Measurements from ENCODE around the gene YAP1.

YAP1 gene

DNA sequence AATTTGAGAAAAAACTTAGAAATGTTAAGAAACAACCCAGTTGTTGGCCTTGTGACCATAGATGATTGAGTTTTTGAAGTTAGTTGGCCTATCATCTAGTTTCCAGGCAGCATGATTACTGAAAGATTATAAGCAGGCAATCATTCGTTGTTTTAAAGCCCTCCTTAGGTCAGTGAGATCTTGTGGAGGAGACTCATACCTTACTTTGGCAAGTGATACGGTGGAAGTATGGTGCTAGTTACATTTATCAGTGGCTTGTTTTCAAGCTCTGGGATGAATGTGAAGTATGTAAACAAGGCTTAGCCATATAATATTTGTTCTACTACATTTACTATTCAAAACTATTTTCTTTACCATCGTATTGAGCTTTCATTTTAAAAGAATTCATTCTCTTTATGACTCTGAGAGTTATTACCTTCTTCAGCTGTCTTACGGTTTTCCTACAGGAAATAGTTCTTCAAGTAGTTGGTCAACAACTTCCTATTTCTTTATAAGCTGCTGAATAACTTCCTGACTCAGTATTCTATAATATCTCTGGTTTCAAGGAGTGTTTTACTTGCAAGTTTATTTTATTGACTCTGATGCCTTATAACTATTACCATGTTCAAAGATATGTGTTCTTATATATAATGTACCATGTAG lies 7.3 kb downstream of the YAP1 start:
- no peak for DNase-seq

DNA sequence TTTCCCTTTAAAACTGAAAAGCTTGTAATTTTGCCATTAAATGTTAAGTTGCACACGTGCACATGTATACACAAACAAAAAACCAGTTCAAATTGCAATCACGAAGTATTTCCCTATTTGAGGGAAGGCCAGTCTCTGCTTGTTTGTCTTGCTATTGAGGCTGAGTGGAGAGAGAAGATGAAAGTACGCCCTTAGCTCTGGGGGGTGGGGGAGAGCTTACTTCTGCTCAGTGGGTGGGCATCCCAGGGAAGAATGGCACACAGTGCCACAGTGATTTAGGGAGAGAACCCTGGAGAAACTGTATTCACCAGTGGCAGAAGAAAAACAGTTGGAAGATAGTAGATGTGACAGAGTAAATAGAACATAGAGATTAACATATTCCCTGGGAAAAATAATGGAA lies 8.7 kb downstream of the YAP1 start:
- no peak for DNase-seq

DNA sequence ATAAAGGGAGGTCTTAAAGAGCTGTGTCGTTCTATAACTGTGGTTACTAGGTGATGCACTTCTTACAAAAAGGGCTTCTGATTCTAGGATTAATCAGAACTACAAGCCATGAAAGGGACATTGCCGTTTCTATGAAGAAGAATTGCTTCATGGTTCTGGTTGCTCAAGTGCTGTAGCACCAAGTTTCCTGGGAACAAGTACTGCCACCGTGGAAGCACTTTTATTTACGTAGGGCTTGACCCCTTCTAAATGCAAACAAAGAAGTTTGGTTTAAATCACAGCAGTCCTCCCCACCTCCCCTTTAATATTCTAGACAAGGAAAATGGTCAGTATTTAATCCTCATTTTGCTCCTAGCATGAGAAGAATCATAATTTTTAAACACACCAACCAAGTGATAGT lies 9.8 kb downstream of the YAP1 start:
- DNase-seq, result no peak

DNA sequence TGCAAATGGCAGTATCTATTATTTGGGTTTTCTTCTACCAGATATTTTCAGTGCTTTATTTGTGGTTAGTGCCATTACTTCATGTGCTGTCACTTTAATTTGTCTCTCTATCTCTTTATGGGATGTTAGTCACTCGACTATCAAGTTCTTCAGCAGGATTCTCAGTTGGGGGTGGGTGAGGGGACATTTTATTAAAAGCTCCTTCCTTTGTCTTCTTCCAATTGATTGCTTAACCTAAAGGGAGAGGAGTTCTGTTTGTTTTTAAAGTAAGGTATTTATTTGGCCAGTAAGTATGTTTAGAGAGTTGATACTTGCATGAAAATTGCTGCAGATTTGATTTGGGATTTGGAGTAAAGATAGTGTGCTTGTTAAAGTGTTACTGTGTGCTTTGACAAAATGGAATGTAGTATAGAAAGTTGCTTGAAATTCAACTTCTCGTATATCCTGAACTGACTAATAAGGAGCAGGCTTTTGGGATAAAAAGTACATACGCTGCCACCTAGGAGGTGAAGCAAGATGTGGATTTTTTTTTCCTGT lies 10.3 kb downstream of the YAP1 start:
- DNase-seq, result no peak

DNA sequence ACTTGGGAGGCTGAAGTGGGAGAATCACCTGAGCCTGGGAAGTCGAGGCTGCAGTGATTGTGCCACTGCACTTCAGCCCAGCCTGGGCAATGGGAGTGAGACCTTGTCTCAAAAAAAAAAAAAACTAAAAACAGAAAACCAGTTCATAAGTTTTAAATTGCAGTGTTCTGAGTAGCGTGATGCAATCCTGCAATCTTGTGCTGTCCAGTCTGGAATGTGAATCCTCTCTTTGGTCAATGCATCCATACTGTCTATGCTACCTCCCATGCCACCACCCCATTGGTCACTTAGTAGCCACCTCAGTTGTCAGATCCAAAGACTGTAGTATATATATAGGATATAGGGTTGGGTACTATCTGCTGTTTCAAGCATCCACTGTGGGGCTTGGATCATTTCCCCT lies 11.1 kb downstream of the YAP1 start:
- DNase-seq, result no peak

DNA sequence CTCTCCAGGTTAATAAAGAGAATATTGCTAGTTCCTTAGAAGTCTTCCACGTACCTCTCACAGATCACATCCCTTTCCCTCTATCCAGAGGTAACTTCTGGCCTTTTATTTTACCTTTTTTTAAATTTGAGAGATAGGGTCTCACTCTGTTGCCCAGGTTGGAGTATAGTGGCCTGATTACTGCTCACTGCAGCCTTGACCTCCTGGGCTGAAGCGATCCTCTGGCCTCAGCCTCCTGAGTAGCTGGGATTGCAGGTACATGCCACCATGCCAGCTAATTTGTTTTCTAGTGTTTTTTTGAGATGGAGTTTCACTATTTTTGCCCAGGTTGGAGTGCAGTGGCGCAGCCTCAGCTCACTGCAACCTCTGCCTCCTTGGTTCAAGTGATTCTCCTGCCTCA lies 24.4 kb downstream of the YAP1 start:
- DNase-seq, result no peak

DNA sequence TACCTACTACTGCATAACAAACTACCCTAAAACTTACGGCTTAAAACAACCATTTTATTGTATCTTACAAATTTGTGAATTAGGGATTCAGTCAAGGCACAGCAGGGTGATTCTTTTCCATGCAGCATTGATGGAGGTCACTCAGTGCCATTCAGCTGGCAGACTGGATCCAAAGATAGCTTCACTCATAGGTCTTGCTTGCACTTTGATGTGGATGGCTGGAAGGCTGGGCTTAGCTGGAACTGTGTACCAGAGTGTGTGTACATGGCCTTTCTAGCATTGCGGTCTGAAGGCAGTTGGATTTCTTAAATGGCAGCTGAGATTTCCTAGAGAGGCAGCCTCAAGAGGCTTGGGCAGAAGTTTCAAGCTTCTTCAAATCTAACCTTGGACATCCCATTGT lies 25.0 kb downstream of the YAP1 start:
- DNase-seq, result no peak

DNA sequence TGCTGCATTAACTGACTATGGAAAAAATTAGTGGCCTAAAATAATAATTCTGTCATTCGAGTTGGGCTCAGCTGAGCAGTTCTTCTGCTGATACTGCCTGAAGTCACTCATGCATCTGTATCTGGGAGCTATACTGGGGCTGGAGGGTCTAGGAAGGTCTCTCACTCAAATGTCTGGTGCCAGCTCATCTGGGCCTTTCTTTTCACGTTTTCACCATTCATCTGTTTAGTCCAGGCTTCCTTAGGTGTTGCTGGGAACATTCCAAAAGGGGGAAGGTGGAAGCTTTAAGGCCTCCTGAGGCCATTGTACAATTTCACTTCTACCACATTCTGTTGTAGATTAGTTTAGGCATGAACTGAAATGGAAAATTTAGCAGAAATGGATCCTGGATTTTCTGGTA lies 28.0 kb downstream of the YAP1 start:
- DNase-seq, result no peak

DNA sequence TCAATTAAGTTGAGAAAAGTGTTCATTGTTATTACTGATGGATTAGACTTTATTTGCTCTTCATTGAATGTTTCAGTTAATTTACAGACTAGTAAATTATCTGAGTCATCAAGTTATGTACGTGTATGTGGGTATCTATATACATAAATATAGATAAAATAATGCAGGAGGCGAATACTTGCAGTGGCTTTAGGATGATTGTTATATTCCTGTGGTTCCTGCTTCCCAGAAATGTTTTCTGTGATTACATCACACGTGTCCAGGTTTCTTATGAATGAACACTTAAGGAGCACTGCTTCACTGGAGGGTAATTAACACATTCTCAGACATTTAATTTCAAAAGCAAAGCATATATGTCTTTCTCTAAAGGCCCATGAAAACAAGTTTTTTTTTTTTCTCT lies 28.4 kb downstream of the YAP1 start:
- no peak for DNase-seq

DNA sequence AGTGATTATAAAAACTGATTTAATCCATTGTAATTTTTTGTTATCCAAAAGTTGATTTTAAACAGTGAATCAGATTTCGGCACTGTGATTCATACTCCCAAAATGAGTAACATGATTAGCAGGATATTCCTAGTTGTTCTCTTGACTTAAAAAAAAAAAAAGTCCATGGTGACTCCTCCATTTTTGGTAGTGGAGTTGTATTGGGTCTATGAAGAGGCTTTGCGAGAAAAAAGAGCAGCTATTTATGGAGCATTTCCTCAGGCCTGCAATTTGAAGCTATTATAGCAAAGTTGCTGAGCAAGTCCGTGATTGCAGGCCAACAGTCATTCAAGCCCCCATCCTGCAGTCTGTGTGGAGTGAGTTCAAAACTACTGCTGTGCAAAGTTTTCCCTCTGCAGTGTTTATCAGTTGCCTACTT lies 28.8 kb downstream of the YAP1 start:
- no peak for DNase-seq

DNA sequence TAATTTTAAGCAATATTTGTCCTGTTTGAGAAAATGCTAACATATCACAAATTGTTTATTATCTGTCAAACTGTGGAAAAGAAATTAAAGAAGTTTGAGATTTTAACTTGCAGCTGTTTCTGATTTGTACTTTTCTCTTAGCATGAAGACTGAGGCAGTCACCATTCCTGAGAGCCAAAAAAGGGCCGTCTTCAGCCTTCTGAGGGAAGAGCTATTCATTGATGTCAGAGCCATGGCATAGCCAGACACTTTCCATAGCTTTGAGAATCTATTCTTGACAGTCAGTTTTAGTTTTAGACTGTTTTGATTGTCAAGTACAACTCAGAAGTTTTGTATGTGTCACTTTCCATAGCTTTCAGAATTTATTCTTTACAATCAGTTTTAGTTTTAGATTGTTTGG lies 32.1 kb downstream of the YAP1 start:
- DNase-seq, result no peak

DNA sequence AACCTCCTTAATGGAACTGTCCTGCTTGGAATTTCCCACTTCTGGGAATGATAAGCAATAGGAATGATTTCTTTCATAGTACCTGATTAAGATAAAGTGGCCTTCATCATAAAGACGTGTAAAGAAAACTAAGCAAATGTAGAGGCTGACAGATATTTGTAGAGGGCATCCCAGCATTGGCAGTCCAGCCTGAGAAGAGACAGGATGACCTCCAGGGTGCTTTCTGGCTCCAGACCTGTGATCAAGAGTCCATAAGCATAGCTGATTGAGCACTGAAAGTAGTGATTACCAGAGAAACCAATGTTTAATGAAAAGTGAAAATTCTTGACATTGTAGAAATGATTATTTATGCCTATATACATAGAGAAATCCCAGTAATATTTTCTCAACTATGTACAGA lies 33.6 kb downstream of the YAP1 start:
- no peak for DNase-seq

DNA sequence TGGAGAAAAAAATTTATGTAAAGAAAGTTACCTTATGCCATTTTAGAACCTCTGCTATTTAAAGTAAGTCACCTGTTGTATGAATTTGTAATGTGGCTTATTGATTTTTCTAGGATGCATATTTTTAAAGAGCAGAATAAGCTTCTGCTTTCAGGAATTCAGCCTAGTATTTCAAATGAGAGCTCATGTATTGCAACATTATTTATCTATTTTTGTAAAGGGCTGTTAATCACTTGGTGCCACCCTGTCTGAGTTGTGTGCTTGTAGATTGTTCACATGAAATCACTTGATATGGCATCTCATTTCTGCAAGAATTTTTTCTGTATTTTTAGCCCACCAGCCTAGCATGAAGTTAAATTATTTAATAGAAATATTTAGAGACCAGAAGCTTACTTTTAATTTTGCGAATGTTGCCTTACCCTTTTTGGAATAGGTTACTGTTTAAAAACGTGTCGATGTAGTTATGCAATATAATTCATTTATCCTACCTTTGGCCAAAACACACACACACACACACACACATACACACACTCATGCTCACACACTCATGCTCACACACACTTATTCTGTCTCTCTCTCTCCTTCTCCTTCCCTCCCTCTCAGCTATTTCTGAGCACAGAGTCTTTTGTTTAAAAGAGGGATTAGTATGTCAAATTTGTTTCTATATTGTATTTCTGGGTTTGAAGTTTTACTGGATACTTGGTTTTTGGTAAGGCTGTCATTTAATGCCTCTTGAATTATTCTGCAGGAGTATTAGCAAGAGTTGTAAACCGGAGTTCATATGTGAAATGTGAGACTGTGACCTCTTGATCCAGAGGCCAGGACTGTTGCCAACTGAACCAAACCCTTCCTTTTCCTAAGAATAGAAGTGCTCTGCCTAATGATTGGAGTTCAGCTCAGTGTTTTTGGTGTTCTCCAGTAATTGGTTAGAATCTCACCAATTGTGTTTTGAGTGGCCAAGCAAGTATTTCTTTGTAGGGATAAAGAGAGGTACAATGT lies 34.4 kb downstream of the YAP1 start:
- no peak for DNase-seq

DNA sequence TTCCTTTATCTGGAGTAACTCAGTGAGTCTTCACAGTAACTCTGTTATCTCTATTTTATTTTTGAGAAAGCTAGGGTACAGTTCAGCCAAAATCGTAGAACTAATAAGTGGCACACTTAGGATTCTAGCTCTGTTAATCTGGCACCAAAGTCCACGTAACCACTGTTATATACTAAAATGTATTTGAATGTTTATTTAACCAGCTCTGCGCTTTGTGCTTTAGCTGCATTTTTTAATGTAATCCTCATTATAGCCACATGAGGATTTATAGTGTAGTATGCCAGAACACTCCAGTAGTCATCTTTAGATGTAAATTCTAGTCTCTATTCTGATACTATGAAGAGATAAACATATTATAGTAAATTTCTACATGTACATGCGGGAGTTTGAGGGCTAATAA lies 36.8 kb downstream of the YAP1 start:
- DNase-seq, result no peak

DNA sequence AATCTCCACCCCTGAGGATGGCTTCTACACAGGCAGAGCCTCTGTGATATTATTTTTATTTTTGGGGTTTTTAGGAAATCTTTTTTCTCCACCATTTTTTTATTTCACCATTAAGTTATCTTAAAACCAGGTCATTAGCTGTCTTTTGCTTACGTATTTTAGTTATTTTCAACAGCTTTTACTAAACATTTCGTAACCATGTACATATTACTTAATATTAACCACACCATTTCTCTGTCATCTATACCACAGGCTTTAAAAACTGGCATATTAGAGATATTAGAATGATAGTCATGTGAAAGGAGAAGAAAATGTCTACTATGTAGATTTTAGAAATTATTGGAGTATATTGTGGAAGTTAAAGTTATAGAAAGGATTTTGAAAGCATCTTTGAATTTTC lies 37.4 kb downstream of the YAP1 start:
- no peak for DNase-seq

DNA sequence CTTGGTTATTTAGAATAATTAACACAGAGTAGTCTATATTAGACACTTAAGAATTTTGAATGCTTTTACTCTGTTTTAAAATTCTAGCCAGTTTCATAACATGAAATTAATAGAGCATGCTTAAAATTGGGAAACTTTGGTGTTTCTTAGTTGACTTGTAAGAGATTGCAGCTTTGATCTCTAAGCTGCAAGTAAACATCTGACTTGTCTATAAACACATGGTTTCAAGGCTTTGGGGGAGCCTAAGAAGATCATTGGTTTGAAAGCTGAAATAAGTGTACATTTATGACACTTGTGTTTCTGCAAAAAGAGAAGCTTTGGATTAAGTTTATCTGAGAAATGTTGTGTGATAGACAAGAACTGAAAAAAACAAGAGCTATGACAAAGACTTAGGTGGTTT lies 37.8 kb downstream of the YAP1 start:
- no peak for DNase-seq

DNA sequence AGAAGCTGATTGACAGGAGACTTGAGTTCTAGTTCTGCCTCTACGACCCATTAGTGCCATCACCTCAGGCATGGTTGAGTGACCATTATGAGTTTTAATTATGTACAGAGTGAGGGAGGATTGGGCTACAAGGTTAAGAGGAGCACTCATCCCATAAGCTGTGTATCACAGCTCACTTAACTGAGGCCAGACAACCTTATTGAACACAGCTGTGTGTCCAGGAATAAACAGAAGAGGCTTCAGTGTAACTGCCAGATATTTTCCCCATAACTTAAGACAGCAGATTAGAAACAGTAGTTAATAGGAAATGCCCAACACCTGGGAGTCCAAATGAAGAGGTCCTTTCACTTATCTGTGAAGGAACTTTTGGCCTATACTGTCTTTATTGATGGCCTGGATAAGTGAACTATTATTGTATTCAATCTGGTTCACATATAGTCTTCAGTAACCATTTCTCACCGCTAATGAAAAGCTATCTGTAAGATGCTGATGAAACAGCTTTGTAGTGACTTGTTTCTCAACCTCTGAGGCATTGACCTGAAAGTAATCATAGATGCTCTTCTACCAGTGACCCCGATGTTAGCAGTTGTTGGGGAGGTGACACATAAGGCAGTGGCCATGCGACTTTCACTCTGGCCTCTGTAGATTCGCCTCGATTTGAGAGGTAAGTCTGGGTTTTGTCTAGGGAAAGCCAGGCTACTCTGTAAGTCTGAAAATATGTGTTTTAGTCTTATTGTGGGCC lies 41.7 kb downstream of the YAP1 start:
- no peak for DNase-seq

DNA sequence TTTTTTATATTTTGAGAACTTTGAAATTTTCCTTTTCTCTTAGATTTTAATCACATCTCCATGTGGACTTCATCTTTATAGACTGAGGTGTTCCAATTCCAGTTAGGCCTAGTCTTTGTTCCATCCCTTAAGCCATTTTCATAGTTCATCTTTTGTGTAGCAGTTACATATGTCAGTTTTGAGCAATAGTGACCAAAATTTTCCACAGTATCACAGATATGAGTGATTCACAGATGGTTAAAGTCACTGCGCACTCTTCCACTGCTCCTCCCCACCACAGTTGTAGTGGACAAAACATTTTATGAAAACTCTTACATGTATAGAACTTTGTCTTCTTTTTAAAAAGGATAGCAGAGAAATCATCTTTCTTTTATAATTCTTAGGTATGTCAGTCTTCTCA lies 42.8 kb downstream of the YAP1 start:
- no peak for DNase-seq

DNA sequence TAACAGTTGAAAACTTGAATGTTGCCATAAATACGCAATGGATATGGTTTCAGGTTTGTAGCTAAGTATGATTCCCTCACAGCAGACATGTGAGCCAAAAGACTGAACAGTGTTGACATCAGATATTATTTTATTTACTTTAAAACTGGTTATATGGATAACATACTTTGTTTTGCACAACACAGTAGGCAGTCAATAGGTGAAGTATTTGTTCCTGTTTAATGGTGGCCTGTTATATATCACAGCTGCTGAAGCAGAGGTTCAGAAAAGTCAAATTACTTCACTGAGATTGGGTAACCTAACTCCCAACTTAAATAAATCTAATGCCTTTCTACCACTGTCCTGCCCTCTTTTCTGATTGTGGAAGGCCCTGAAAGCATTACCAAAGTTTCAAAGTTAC lies 44.6 kb downstream of the YAP1 start:
- DNase-seq, result no peak

DNA sequence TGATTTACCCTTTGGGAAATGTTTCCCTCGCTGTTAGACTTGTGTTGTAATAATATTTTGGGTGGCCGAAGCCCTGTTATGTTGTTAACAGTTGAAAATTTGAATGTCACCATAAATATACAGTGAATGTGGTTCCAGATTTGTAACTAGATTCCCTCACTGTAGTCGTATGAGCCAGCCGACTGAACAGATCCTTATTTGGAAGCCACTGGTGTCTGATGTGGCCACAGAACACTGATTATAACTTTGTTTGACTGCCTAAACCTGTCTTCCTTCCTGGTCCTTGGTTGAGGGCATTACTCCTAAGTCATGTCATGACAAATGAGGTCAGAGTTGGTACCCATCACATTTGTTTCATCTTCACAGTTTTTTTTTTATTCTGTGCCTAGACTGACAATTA lies 45.4 kb downstream of the YAP1 start:
- no peak for DNase-seq

DNA sequence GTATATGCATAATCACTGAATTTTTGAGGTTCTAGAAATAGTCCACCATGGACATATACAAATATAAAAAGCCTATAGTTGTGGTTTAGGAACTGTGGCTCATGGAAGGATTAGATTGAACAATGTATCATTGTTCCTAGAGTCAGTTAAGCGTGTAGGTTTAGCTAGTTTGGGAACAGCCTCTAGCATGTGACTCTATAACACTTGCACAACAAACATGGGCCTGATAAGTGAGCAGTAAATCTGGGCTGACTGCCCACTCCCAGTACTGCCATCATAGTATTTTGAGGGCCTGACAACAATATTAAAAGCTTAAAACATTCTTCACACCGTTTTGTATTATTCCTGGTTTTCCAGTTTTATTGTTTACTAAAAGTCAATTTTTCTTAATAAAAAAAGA lies 47.0 kb downstream of the YAP1 start:
- DNase-seq, result no peak

DNA sequence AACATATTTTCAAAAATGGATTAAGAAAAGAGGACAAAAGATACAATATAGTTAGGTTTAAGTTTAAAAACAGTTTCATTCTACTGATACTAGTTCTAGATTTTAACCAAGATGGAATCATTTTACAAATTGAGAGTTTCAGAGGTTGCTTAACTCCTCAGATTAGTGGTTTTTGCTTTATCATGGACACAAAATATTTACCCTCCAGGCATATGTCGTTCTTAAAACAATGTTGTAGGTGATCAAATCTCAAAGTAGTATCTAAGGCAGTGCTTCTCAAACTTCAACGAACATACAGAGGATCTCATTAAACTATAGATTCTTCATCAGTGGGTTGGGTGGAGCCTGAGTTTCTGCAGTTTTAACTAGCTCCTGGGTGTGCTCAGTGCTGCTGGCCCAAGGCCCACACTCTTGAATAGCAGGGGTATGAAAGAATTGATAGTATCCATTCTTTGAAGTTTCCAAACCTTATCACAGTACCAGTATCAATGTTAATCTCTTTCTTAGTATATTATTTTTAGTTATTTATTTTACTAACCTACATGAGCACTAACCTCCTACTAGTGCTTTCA lies 48.0 kb downstream of the YAP1 start:
- no peak for DNase-seq

DNA sequence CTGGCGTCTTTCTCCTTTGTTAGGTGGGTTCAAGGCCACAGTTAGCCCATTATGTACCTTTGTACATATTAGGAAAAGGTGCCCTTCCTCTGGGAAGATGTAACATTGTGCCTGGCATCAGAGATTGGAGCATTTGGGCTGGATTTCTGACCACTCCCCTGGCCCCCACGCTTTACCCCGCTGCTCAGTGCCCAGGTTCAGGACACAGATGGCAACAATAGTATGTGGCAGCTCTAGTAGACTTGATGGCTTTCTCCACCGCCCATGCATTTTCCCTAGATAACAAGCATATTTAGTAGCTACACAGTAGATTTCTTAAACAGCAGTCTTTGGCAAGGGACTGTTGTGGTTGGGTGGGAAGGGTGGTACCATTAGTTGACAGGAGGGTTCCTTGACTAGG lies 53.1 kb downstream of the YAP1 start:
- DNase-seq, result no peak
